CD14-positive monocyte (primary cell): Measurements from ENCODE around the gene CDKN2AIPNL. TPM values are rescaled to one million over a fixed set of nuclear protein-coding genes. Genes with fewer than 3 reads are reported as not detected.
A peak's percentile ranks its signal among the peaks of the same experiment; 100 is the strongest.

Experiments
- DNase-seq, 3 donors: peaks; one replicate each; pipeline ENCODE4 v3.0.0-alpha.2; 2011 to 2022
- H2AFZ ChIP-seq: 2 replicates; pipeline ENCODE4 v1.6.0; 2012; ENCODE audit warnings: mild to moderate bottlenecking, low read depth, low read length, inconsistent platforms; ENCODE audit not compliant: insufficient read depth, poor library complexity, severe bottlenecking
- H3K27ac ChIP-seq, 2 donors: 1 replicate in 1 of 2; 2 replicates in 1 of 2; pipeline ENCODE4 v1.5.1; 2012 to 2013; ENCODE audit warnings: low read length in 2 of 2, control low read depth in 1 of 2, inconsistent platforms in 1 of 2, low read depth in 1 of 2, mild to moderate bottlenecking in 1 of 2
- H3K27me3 ChIP-seq, 2 donors: one replicate each; pipeline versions ENCODE4 v1.6.0 to v1.6.1; 2011 to 2013; ENCODE audit warnings: low read length in 2 of 2; ENCODE audit not compliant: control insufficient read depth in 2 of 2, insufficient read depth in 2 of 2
- H3K36me3 ChIP-seq, 2 donors: replicated peaks in 1 of 2; 1 replicate in 1 of 2; 2 replicates in 1 of 2; pipeline versions ENCODE4 v1.5.1 to v1.6.1; 2012 to 2013; ENCODE audit warnings: low read length in 2 of 2, control low read depth in 1 of 2, inconsistent platforms in 1 of 2, mild to moderate bottlenecking in 1 of 2; ENCODE audit not compliant: insufficient read depth in 2 of 2, control insufficient read depth in 1 of 2
- H3K4me1 ChIP-seq, 2 donors: 1 replicate in 1 of 2; 2 replicates in 1 of 2; pipeline versions ENCODE4 v1.5.1 to v1.6.1; 2012 to 2013; ENCODE audit warnings: low read length in 2 of 2, control low read depth in 1 of 2, inconsistent platforms in 1 of 2, mild to moderate bottlenecking in 1 of 2, moderate library complexity in 1 of 2; ENCODE audit not compliant: insufficient read depth in 2 of 2, control insufficient read depth in 1 of 2
- H3K4me2 ChIP-seq: replicated peaks from 2 replicates; pipeline ENCODE3; 2012; ENCODE audit warnings: low read length, moderate library complexity, mild to moderate bottlenecking; ENCODE audit not compliant: poor library complexity, severe bottlenecking; ENCODE audit errors: extremely low read depth
- H3K4me3 ChIP-seq, 3 experiments: fragments of 200-600 bp in 1 of 3; sonication (generic) in 1 of 3; replicated peaks in 1 of 3; 1 replicate in 2 of 3; 2 replicates in 1 of 3; pipeline ENCODE4 v1.5.1; 2011 to 2013; ENCODE audit warnings: low read length in 3 of 3, mild to moderate bottlenecking in 3 of 3, control low read depth in 2 of 3, low read depth in 2 of 3, inconsistent platforms in 1 of 3, moderate library complexity in 1 of 3
- H3K79me2 ChIP-seq: 2 replicates; pipeline ENCODE4 v1.6.0; 2012; ENCODE audit warnings: mild to moderate bottlenecking, control low read depth, inconsistent platforms, low read length, moderate library complexity; ENCODE audit not compliant: insufficient read depth
- H3K9ac ChIP-seq: 2 replicates; pipeline ENCODE4 v1.6.0; 2017; ENCODE audit warnings: low read length, mild to moderate bottlenecking; ENCODE audit not compliant: insufficient read depth, poor library complexity, severe bottlenecking
- H3K9me3 ChIP-seq, 2 donors: replicated peaks in 1 of 2; 1 replicate in 1 of 2; 2 replicates in 1 of 2; pipeline versions ENCODE4 v1.5.1 to v1.6.1; 2012 to 2013; ENCODE audit warnings: low read length in 2 of 2, control low read depth in 1 of 2; ENCODE audit not compliant: control insufficient read depth in 1 of 2, insufficient read depth in 1 of 2
- H4K20me1 ChIP-seq: 2 replicates; pipeline ENCODE4 v1.6.0; 2012; ENCODE audit warnings: mild to moderate bottlenecking, low read length, control low read depth, moderate library complexity; ENCODE audit not compliant: insufficient read depth
- H3K27ac Mint-ChIP-seq, 7 donors: one replicate each; pipeline ENCODE4 v1.8.0; 2020; ENCODE audit warnings: mild to moderate bottlenecking in 7 of 7, mixed read lengths in 7 of 7, moderate library complexity in 6 of 7, inconsistent platforms in 2 of 7
- H3K27me3 Mint-ChIP-seq, 3 donors: one replicate each; pipeline ENCODE4 v1.8.0; 2021 to 2022; ENCODE audit warnings: low read depth in 3 of 3, mild to moderate bottlenecking in 3 of 3, mixed read lengths in 3 of 3, moderate library complexity in 3 of 3, inconsistent platforms in 1 of 3
- H3K36me3 Mint-ChIP-seq, 2 donors: one replicate each; pipeline ENCODE4 v1.8.0; 2020; ENCODE audit warnings: mixed read lengths in 2 of 2, inconsistent platforms in 1 of 2, mild to moderate bottlenecking in 1 of 2
- H3K4me1 Mint-ChIP-seq: one replicate; pipeline ENCODE4 v1.8.0; 2020; ENCODE audit warnings: mild to moderate bottlenecking, mixed read lengths
- H3K4me3 Mint-ChIP-seq, 2 donors: one replicate each; pipeline ENCODE4 v1.8.0; 2020; ENCODE audit warnings: mild to moderate bottlenecking in 2 of 2, mixed read lengths in 2 of 2, moderate library complexity in 1 of 2
- H3K9me3 Mint-ChIP-seq, 7 donors: one replicate each; pipeline ENCODE4 v1.8.0; 2020 to 2022; ENCODE audit warnings: mixed read lengths in 7 of 7, mild to moderate bottlenecking in 6 of 7, moderate library complexity in 6 of 7, inconsistent platforms in 2 of 7
- CTCF ChIP-seq: fragments of 200-600 bp; IDR thresholded peaks from one replicate; pipeline ENCODE4 v1.8.0; 2022; ENCODE audit warnings: antibody characterized with exemption, mild to moderate bottlenecking
- WGBS: methylation state at CpG from one replicate; pipeline ENCODE4 v1.1.5; 2013; ENCODE audit warnings: missing lambda C conversion rate; ENCODE audit not compliant: insufficient coverage; 5-methylcytosine and 5-hydroxymethylcytosine counted together
- intact Hi-C, 2 donors: fragments of 100-400 bp; cut with micrococcal nuclease; formaldehyde crosslinking; loops; one replicate each; pipeline versions ENCODE4 v1.15.0 to v1.15.1; 2023
- polyA plus RNA-seq, 3 donors: library from polyadenylated mRNA; depleted of rRNA in 1 of 3; unstranded in 2 of 3; stranded (reverse) in 1 of 3; fragments of 300-500 nt in 2 of 3; fragments of >200 nt in 1 of 3; fragmentation: Illumina TruSeq in 2 of 3; gene quantifications; 1 replicate in 2 of 3; 2 replicates in 1 of 3; pipeline ENCODE4 v1.2.3, GENCODE V29; 2012 to 2021

Gene CDKN2AIPNL
- polyA plus RNA-seq, 3 donors: 6.9 to 20.0 (median 15.0) TPM

- TF ChIP-seq CTCF: no peak
Measured at GRCh38 chr5:134451225-134451935, 39.7 kb upstream of the CDKN2AIPNL start.

GRCh38 chr5:134450374-134450773 lies 38.7 kb upstream of the CDKN2AIPNL start:
- Mint-ChIP-seq H3K27ac (peak overlapping the region in 2 of 7 donors; percentile 3 to 28), H3K27me3 (peaks cover 0 to 3% (median 1%) of the 10 kb centered on the region in 3 donors), H3K9me3 (no peaks in the 10 kb centered on the region), H3K4me3 (no peak overlapping the region), H3K4me1 (peaks cover 8% of the 10 kb centered on the region), H3K36me3 (no peaks in the 10 kb centered on the region)
- TF ChIP-seq CTCF: no peak
- Histone ChIP-seq H3K4me3 (no peak overlapping the region), H3K9me3 (no peaks in the 10 kb centered on the region), H2AFZ (no peak overlapping the region), H3K79me2 (no peaks in the 10 kb centered on the region), H3K4me2 (no peak overlapping the region), H3K4me1 (peaks cover 3 to 7% of the 10 kb centered on the region in 2 donors), H3K36me3 (no peaks in the 10 kb centered on the region), H3K27ac (no peak overlapping the region), H3K27me3 (no peaks in the 10 kb centered on the region), H3K9ac (no peak overlapping the region), H4K20me1 (no peaks in the 10 kb centered on the region)
- intact Hi-C loops: loop anchor here in 1 of 2 donors (5.0 kb wide), 1 partner anchor 38 kb away; the partner anchor contains the start of gene CDKN2AIPNL
- 50% methylated on average over 2 of the region's 2 CpGs for WGBS
- no peak for DNase-seq

More at GRCh38 chr5:134451225-134451935, 39.7 kb upstream of the CDKN2AIPNL start:
- Mint-ChIP-seq H3K4me3 (no peak overlapping the region), H3K4me1 (peaks cover 8% of the 10 kb centered on the region), H3K27me3 (peaks cover 0 to 3% (median 1%) of the 10 kb centered on the region in 3 donors), H3K27ac (no peak overlapping the region), H3K9me3 (peaks cover 0 to 3% (median 0%) of the 10 kb centered on the region in 7 donors), H3K36me3 (no peaks in the 10 kb centered on the region)
- Histone ChIP-seq H3K9me3 (no peaks in the 10 kb centered on the region), H3K27me3 (no peaks in the 10 kb centered on the region), H4K20me1 (no peaks in the 10 kb centered on the region), H3K27ac (no peak overlapping the region), H3K4me2 (no peak overlapping the region), H3K9ac (no peak overlapping the region), H3K4me1 (peaks cover 3 to 7% of the 10 kb centered on the region in 2 donors), H3K36me3 (no peaks in the 10 kb centered on the region), H3K4me3 (no peak overlapping the region), H3K79me2 (no peaks in the 10 kb centered on the region), H2AFZ (no peak overlapping the region)
- no peak for DNase-seq
- 100% methylated on average over 2 of the region's 3 CpGs for WGBS
- intact Hi-C loops: loop anchor here in 1 of 2 donors (5.0 kb wide), 1 partner anchor 39 kb away; the partner anchor contains the start of gene CDKN2AIPNL
